ENCODE data around the gene OR2T3. TPM values are rescaled to one million over a fixed set of nuclear protein-coding genes. Genes with fewer than 3 reads are reported as not detected.
"Not testable (repeated sequence)": the region's sequence is repeated elsewhere in the genome, so short reads cannot be mapped to it uniquely, and the experiment has no call there.

Gene OR2T3, protein sequence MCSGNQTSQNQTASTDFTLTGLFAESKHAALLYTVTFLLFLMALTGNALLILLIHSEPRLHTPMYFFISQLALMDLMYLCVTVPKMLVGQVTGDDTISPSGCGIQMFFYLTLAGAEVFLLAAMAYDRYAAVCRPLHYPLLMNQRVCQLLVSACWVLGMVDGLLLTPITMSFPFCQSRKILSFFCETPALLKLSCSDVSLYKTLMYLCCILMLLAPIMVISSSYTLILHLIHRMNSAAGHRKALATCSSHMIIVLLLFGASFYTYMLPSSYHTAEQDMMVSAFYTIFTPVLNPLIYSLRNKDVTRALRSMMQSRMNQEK
- total RNA-seq, result not detected
- polyA plus RNA-seq, result not detected
- long read RNA-seq, donor 1, result 0 reads
- long read RNA-seq, donor 2, result 0 reads
- long read RNA-seq, donor 3, result 0 reads

GRCh38 chr1:248473051-248473450, at the start of gene OR2T3:
OR2T3 (plus strand) TSS chr1:248473351; CDS start chr1:248473351, 0 bp downstream.
- H3K36me3 ChIP-seq; ATAC-seq; H3K27me3 ChIP-seq; H3K4me1 ChIP-seq; H3K4me3 ChIP-seq; H3K27ac ChIP-seq; DNase-seq; intact Hi-C loops (cut with DNase I); H3K9me3 ChIP-seq: not testable (repeated sequence)
- WGBS, 4 donors, result 67 to 82% (median 73%) methylated on average over 1 to 2 of the region's 2 CpGs

GRCh38 chr1:248427526-248428191, 45.5 kb upstream of the OR2T3 start:
- H3K27ac ChIP-seq; H3K4me1 ChIP-seq; ATAC-seq; H3K4me3 ChIP-seq; H3K36me3 ChIP-seq; H3K9me3 ChIP-seq; intact Hi-C loops (cut with DNase I); H3K27me3 ChIP-seq; DNase-seq: not testable (repeated sequence)
- 45 to 57% (median 50%) methylated on average over 3 of the region's 3 CpGs for WGBS, 4 donors

DNA sequence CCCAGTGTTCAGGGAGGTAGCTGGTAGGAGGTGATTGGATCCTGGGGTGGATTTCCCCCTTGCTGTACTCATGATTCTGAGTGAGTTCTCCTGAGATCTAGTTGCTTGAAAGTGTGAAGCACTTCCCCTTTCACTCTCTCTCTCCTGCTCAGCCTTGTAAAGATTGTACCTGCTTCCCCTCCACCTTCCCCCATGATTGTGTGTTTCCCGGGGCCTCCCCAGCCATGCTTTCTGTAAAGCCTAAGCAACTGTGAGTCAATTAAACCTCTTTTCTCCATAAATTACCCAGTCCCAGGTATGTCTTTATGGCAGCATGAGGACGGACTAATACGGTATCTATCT, 45.0 kb upstream of the OR2T3 start:
- not testable (repeated sequence) for ATAC-seq, DNase-seq

DNA sequence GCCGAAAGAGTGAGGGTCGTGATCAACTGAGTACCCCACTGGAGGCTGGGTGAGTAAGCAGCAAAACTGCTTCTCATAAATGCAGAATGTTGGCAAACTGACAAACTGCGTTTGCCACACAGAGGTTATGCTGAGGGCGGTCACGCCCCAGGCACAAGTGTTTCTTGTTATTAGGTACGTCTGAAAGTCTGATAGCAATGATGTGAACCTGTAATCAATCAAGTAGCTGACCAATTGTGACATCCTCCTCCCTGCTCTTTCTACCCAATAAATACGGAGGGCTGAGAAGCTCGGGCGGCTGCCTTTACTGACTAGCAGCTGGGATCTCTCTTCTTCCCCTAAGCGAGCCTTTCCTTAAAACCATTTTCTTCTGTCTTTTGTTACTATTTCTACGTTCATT, 41.5 kb upstream of the OR2T3 start:
- WGBS, 4 donors, result 64 to 69% (median 67%) methylated on average over 11 of the region's 11 CpGs
- intact Hi-C loops (cut with DNase I); H3K27me3 ChIP-seq; H3K4me3 ChIP-seq; DNase-seq; ATAC-seq; H3K4me1 ChIP-seq; H3K9me3 ChIP-seq; H3K27ac ChIP-seq; H3K36me3 ChIP-seq: not testable (repeated sequence)

More for the DNA sequence above, 45.0 kb upstream of the OR2T3 start:
- H3K4me3 ChIP-seq; H3K9me3 ChIP-seq; intact Hi-C loops (cut with DNase I); H3K36me3 ChIP-seq; H3K4me1 ChIP-seq; H3K27me3 ChIP-seq; H3K27ac ChIP-seq: not testable (repeated sequence)
- WGBS, 4 donors, result 68 to 83% (median 81%) methylated on average over 3 of the region's 3 CpGs

DNA sequence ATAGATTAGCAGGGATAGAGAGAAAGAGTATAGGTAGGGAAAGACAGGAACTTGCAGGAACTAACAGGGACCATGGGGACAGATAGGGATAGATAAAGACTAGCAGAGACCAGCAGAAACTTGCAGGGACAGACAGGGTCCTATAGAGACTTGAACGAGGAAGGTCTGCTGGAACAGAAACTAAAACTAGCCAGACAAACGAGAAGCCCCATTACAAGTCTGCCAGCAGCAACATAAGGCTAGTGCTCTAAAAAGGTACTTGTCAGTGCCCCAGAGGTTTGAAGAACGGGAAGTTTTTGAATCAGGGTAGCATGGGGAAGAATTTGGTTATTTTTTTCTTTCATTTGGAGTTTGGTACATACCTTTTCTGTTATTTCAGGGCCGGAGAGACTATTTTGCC, 41.0 kb upstream of the OR2T3 start:
- not testable (repeated sequence) for H3K36me3 ChIP-seq

GRCh38 chr1:248433811-248434415, 39.2 kb upstream of the OR2T3 start:
- H3K9me3 ChIP-seq; H3K27me3 ChIP-seq; H3K4me1 ChIP-seq; intact Hi-C loops (cut with DNase I); H3K36me3 ChIP-seq; DNase-seq; H3K27ac ChIP-seq; ATAC-seq; H3K4me3 ChIP-seq: not testable (repeated sequence)
- 89 to 94% (median 91%) methylated on average over 30 to 36 of the region's 38 CpGs for WGBS, 4 donors

More for the DNA sequence above, 41.0 kb upstream of the OR2T3 start:
- H3K9me3 ChIP-seq; ATAC-seq; H3K4me1 ChIP-seq; H3K4me3 ChIP-seq; H3K27me3 ChIP-seq; DNase-seq; intact Hi-C loops (cut with DNase I); H3K27ac ChIP-seq: not testable (repeated sequence)
- WGBS, 4 donors, result 47 to 59% (median 56%) methylated on average over 4 of the region's 4 CpGs

DNA sequence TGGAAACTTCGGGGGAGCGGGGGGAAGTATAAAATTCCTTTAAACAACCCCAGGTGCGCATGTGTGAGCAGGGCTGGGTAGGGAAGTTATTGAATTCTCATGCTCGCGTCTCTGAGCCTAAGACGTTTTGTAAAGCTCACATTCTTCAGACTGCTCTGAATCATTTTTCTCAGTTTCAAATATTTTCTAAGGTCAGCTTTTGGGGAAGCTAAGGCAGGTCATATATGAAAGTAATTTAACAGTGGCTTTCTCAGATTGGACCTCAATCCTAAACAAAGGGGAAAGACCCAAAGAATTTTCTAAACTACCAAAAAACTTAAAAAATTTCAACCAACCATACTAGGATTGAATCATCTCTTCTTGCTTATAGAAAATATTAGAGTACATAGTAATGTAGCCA, 38.2 kb upstream of the OR2T3 start:
- H3K36me3 ChIP-seq; H3K9me3 ChIP-seq; H3K27me3 ChIP-seq; ATAC-seq; H3K4me3 ChIP-seq; H3K4me1 ChIP-seq; H3K27ac ChIP-seq; intact Hi-C loops (cut with DNase I); DNase-seq: not testable (repeated sequence)
- WGBS, 4 donors, result 71 to 93% (median 90%) methylated on average over 4 to 6 of the region's 6 CpGs

GRCh38 chr1:248436303-248436702, 36.8 kb upstream of the OR2T3 start:
- WGBS, 4 donors, result 58 to 72% (median 67%) methylated on average over 3 of the region's 3 CpGs
- intact Hi-C loops (cut with DNase I); H3K27ac ChIP-seq; H3K36me3 ChIP-seq; H3K9me3 ChIP-seq; H3K27me3 ChIP-seq; H3K4me1 ChIP-seq; ATAC-seq; DNase-seq; H3K4me3 ChIP-seq: not testable (repeated sequence)

DNA sequence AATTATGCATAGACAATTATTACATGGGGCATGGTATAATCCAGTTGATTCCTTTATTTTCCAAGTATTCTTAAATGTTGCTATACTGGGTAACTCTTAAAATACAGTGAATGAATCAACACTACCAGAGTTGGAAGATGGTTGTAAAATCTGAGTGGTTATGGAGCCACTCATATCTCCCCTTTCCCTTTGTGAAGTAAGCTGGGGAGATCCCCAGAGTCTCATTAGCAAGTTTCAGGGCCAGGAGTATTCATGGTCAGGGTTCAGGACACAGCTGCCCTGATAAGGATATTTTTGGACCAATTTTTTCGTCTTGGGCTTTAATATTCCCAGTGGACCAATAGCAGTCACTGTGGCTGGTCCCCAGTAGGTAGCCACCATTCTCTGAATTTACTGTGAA, 34.5 kb upstream of the OR2T3 start:
- H3K4me1 ChIP-seq; H3K4me3 ChIP-seq; DNase-seq; H3K9me3 ChIP-seq; H3K27me3 ChIP-seq; H3K36me3 ChIP-seq; intact Hi-C loops (cut with DNase I); ATAC-seq; H3K27ac ChIP-seq: not testable (repeated sequence)
- 20 to 53% (median 27%) methylated on average over 1 of the region's 1 CpG for whole genome bisulfite sequencing, 4 donors

DNA sequence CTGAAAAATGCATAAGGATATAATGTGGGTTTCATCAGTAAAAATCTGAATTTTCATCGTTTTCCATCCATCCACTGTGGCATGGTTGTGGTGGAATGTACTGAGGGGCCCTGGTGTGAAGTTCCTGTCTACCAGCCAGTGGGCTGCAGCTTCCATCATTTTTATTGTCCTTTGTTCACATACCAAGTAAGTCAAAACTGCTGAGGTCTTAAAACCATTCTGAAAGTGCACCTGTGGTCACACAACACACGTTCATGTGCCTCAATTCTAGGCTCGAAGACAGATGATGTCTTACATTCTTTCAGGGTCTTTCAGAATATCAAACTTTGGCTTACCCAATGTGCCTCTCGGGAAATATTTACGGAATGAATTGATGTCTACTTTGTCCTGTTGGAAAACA, 33.9 kb upstream of the OR2T3 start:
- DNase-seq; H3K27ac ChIP-seq; intact Hi-C loops (cut with DNase I); H3K9me3 ChIP-seq; H3K4me1 ChIP-seq; H3K4me3 ChIP-seq; H3K27me3 ChIP-seq; H3K36me3 ChIP-seq; ATAC-seq: not testable (repeated sequence)
- WGBS, 4 donors, result 51 to 67% (median 60%) methylated on average over 5 of the region's 5 CpGs

Data from heart left ventricle (tissue), 16 donors.